ENCODE data around the gene RPS18. TPM values are rescaled to one million over a fixed set of nuclear protein-coding genes. Genes with fewer than 3 reads are reported as not detected.

The RPS18 gene
- polyA plus RNA-seq, 1 experiment: 5,380 TPM

DNA sequence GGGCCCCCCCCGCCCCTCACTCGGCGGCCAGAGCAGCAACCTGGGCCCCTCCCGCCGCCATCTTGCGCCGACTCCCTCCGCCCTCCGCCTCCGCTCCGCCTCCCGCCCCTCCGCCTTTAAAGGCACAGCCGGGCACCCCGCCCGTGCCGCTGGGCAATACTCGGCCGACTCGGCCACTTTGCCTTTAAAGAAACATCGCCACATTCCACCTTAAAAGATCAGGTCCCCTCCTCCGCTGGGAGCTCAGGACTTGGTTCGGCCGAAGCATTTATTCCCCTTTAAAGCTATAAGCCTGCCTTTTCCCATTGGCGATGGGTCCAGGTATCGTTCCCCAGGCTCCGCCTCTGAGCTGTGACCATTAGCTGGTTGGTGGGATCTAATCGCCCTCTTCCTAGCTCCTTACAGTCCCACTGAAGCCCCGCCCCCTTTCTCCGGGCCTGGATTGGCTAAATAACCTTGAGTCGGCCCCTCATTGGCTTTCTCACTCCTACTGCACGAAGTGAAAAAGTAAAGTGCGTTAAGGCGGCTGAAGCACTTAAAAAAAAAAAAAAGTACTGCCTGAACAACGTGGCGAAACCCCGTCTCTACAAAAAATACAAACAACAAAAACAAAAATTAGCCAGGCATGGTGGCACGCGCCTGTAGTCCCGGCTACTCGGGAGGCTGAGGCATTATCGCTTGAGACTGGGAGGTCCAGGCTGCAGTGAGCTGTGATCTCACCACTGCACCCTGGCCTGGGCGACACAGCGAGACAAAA, 46.0 kb downstream of the RPS18 start, which contains the start of gene ZBTB22:
ZBTB22 (minus strand) TSS at position 76 of the 757 bp plus-strand sequence. CDS start 828 bp downstream, outside the sequence.
- Histone ChIP-seq H3K27me3 (ENCODE audit: control insufficient read depth, insufficient read depth, low read length) (no peaks in the 10 kb centered on the region), H3K27ac (ENCODE audit: low read depth, low read length) (peak within 1 kb of the TSS; percentile 72), H3K9me3 (ENCODE audit: control insufficient read depth, insufficient read depth, low read length) (peaks cover 4% of the 10 kb centered on the region; the same call in 1 of the 2 replicates), H3K4me3 (ENCODE audit: low read depth, low read length) (peak within 1 kb of the TSS; percentile 78)
- POLR2A ChIA-PET: interaction anchor here (0.6 to 2.0 kb wide), 19 partner anchors 19 to 1122 kb away, joined by 3 to 17 read pairs (median 3); partner anchors contain the start of genes B3GALT4, CUTA, PFDN6 and RGL2
- CTCF ChIA-PET: interaction anchor here (0.7 to 2.6 kb wide), 6 partner anchors 8 to 432 kb away, joined by 3 to 13 read pairs (median 6); partner anchors contain the start of gene RGL2
- no peak for TF ChIP-seq CTCF (IDR thresholded peaks at IDR 0.05; ENCODE audit: low read depth, low read length)
- peak; percentile 98 for DNase-seq (ENCODE audit: low read depth, low spot score)

DNA sequence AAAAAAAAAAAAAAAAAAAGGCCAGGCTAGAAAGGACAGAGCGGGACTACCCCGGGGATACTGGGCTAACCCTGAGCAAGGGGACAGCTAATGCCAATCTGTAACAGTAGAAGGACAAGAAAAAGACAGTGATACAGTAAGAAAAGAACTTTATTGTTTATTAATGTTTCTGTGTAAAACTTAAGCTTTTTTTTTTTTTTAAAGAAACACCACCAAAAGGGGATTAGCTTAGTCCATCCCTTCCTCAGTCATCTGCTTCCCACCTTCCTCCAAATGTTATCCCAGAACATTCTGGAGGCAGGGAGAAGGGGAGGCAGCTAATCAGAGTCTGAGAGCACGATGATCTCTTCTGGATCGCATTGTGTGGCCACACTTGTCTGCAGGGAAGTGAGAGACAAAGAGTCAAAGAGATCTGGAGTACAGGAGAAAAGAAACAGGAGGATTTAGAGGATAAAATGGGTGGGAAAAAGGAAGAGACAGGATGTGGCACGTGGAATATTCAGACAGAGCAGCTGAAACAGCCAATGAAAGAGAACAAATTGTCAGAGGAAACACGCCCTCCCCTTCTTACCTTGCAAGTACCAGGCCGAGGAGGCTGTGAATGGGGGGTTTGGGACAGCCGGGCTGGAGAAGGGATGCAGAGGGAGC, 46.7 kb downstream of the RPS18 start:
- H3K27ac ChIP-seq (ENCODE audit: low read depth, low read length): peak overlapping the region; percentile 72
- CTCF ChIA-PET: interaction anchor here (1.2 to 2.6 kb wide), 3 partner anchors 71 to 107 kb away, joined by 3 to 13 read pairs (median 4); no protein-coding TSS in a partner anchor
- no peaks in the 10 kb centered on the region for H3K27me3 ChIP-seq (ENCODE audit: control insufficient read depth, insufficient read depth, low read length)
- no peak for TF ChIP-seq CTCF (IDR thresholded peaks at IDR 0.05; ENCODE audit: low read depth, low read length)
- peaks cover 3% of the 10 kb centered on the region; the same call in 1 of the 2 replicates for H3K9me3 ChIP-seq (ENCODE audit: control insufficient read depth, insufficient read depth, low read length)
- POLR2A ChIA-PET: interaction anchor here (0.7 to 2.0 kb wide), 10 partner anchors 19 to 521 kb away, joined by 3 to 17 read pairs (median 6); partner anchors contain the start of genes B3GALT4, CUTA, RGL2 and RPS18
- no peak for DNase-seq (ENCODE audit: low read depth, low spot score)
- H3K4me3 ChIP-seq (ENCODE audit: low read depth, low read length): peak overlapping the region; percentile 78

- DNase-seq (ENCODE audit: low read depth, low spot score): no peak
- Histone ChIP-seq H3K27ac (ENCODE audit: low read depth, low read length) (peak overlapping the region; percentile 99), H3K4me3 (ENCODE audit: low read depth, low read length) (peak overlapping the region; percentile 78), H3K27me3 (ENCODE audit: control insufficient read depth, insufficient read depth, low read length) (no peaks in the 10 kb centered on the region), H3K9me3 (ENCODE audit: control insufficient read depth, insufficient read depth, low read length) (no peaks in the 10 kb centered on the region; the same call in 1 of the 2 replicates)
- CTCF ChIA-PET: interaction anchor here (1.0 kb wide), 1 partner anchor 26 kb away, joined by 6 read pairs; no protein-coding TSS in a partner anchor
- POLR2A ChIA-PET: interaction anchor here (0.7 to 1.2 kb wide), 4 partner anchors 8 to 348 kb away, joined by 3 to 5 read pairs (median 4); partner anchors contain the start of gene RGL2
- TF ChIP-seq CTCF (IDR thresholded peaks at IDR 0.05; ENCODE audit: low read depth, low read length): no peak
These were observed 48.1 kb downstream of the RPS18 start for GRCh38 chr6:33319939-33320314.

DNA sequence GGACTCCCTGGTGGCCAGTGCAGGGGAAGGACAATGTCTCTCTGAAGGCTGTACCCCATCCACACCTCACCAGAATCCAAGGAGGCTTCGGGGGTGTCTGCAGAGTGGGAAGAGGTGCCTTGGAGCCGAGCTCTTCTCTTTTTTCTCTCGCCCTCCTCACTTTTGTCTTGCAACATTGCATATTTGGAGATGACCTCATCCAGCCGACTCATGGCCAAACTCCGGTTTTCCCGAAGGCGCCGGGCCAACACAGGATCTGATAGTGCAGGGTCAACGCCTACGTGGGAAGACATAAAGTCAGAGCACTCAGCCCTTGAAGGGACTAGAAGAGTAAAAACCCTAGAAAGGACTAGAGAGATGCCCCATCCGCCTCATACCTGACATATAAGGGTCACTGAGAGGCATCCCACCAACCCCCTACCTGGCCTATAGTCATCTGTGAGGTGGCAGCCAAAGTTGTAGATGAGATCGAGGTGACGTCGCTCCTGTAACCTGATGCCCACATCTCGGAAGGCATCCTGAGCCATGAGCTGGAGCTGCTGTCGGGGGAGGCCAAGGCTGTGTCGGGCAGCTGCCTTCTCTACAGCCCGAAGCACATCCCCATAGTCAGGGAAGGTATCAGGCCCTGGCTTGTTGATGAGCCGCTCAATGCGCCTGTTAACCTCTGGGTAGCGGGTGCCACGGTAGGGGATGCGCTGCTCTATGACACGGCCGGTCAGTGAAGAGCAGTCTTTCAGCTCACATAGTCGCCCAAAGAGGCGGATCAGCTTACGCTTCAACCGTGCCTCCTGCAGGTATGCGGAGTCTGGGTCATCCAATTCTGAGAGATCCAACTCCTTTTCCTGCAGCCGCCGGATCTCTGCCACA, 48.7 kb downstream of the RPS18 start:
- CTCF ChIA-PET: interaction anchor here (1.0 to 1.2 kb wide), 3 partner anchors 25 to 72 kb away, joined by 3 to 6 read pairs (median 4); no protein-coding TSS in a partner anchor
- POLR2A ChIA-PET: interaction anchor here (0.7 to 1.5 kb wide), 5 partner anchors 8 to 349 kb away, joined by 3 to 8 read pairs (median 4); partner anchors contain the start of genes RGL2, RPS18 and VPS52

More for the DNA sequence above, 48.7 kb downstream of the RPS18 start:
- Histone ChIP-seq H3K4me3 (ENCODE audit: low read depth, low read length) (peak overlapping the region; percentile 78), H3K27ac (ENCODE audit: low read depth, low read length) (peak overlapping the region; percentile 99), H3K9me3 (ENCODE audit: control insufficient read depth, insufficient read depth, low read length) (no peaks in the 10 kb centered on the region), H3K27me3 (ENCODE audit: control insufficient read depth, insufficient read depth, low read length) (no peaks in the 10 kb centered on the region)
- DNase-seq (ENCODE audit: low read depth, low spot score): peak; percentile 84
- no peak for TF ChIP-seq CTCF (IDR thresholded peaks at IDR 0.05; ENCODE audit: low read depth, low read length)

Data from AG04450 (cell line).